Left lung (tissue), 10 donors: ENCODE measurements around the gene CFAP251. TPM values are rescaled to one million over a fixed set of nuclear protein-coding genes. Genes with fewer than 3 reads are reported as not detected.

ENCODE experiments used
- ATAC-seq: fragments of 200-7000 bp; cut with Tn5 transposase; one replicate; pipeline ENCODE4 v1.9.1; 2020; ENCODE audit warnings: moderate library complexity
- DNase-seq, 4 donors: peaks; one replicate each; pipeline ENCODE4 v3.0.0-alpha.2; 2013 to 2020
- H3K27ac ChIP-seq, 2 donors: fragments of 200-600 bp; sonication (generic) in 1 of 2; one replicate each; pipeline versions ENCODE4 v1.5.0 to v1.8.0; 2020 to 2021
- H3K27me3 ChIP-seq, 2 donors: fragments of 200-600 bp; sonication (generic) in 1 of 2; one replicate each; pipeline versions ENCODE4 v1.5.0 to v1.8.0; 2020 to 2021
- H3K36me3 ChIP-seq, 2 donors: fragments of 200-600 bp; sonication (generic) in 1 of 2; one replicate each; pipeline versions ENCODE4 v1.5.0 to v1.8.0; 2020 to 2021
- H3K4me1 ChIP-seq, 2 donors: fragments of 200-600 bp; one replicate each; pipeline ENCODE4 v1.8.0; 2021
- H3K4me3 ChIP-seq, 2 donors: fragments of 200-600 bp; sonication (generic) in 1 of 2; one replicate each; pipeline versions ENCODE4 v1.5.0 to v1.8.0; 2020 to 2021; ENCODE audit warnings: mild to moderate bottlenecking in 1 of 2
- H3K9me3 ChIP-seq, 2 donors: fragments of 200-600 bp; sonication (generic) in 1 of 2; one replicate each; pipeline versions ENCODE4 v1.5.0 to v1.8.0; 2020 to 2021
- CTCF ChIP-seq, 2 donors: fragments of 200-600 bp; sonication (generic) in 1 of 2; IDR thresholded peaks; one replicate each; pipeline versions ENCODE4 v1.5.0 to v1.8.0; 2021; ENCODE audit warnings: antibody characterized with exemption in 2 of 2
- intact Hi-C, 2 donors: fragments of 100-400 bp; cut with DNase I; formaldehyde crosslinking; loops; one replicate each; pipeline versions ENCODE4 v1.11.2 to v1.14.2; 2022
- polyA plus RNA-seq, 6 donors: library from polyadenylated mRNA; unstranded; fragments of 120-200 nt; gene quantifications; one replicate each; pipeline ENCODE4 v1.2.1, GENCODE V29; 2013; ENCODE audit not compliant: insufficient read length in 6 of 6
- total RNA-seq, 2 donors: library from RNA; stranded (reverse); fragmentation: NEBNext Ultra II Directional; extraction: Animal tissue kit (Norgen Biotek cat#: 25700); gene quantifications; one replicate each; pipeline ENCODE4 v1.2.1, GENCODE V29; 2021
- donor health status: DM: no; HTN: yes; CAD: no.
- donor health status: DM: no; HTN: no; CAD: no.

Gene CFAP251
- total and polyA plus RNA-seq, 8 donors, result 3.9 to 13.3 (median 9.4) TPM

- DNase-seq, result no peak
- TF ChIP-seq CTCF (IDR thresholded peaks at IDR 0.05), result no peak
- ATAC-seq, result no peak
- H3K4me1 ChIP-seq, result no peaks in the 10 kb centered on the region
- H3K27ac ChIP-seq, result no peak overlapping the region
- intact Hi-C loops, result no loop called here
- H3K36me3 ChIP-seq, result peaks cover 0 to 21% of the 10 kb centered on the region in 2 donors
- H3K9me3 ChIP-seq, result no peaks in the 10 kb centered on the region
- H3K27me3 ChIP-seq, result no peaks in the 10 kb centered on the region
- H3K4me3 ChIP-seq, result no peak overlapping the region
These were observed 124.5 kb downstream of the CFAP251 start for GRCh38 chr12:122042910-122043309.

- intact Hi-C loops, result no loop called here
- no peaks in the 10 kb centered on the region for H3K9me3 ChIP-seq
- no peaks in the 10 kb centered on the region for H3K4me1 ChIP-seq
- ATAC-seq (no peak), DNase-seq (no peak)
- H3K27ac ChIP-seq, result no peak overlapping the region
- no peak for TF ChIP-seq CTCF (IDR thresholded peaks at IDR 0.05)
- H3K36me3 ChIP-seq, result peaks cover 0 to 21% of the 10 kb centered on the region in 2 donors
- no peaks in the 10 kb centered on the region for H3K27me3 ChIP-seq
- H3K4me3 ChIP-seq, result no peak overlapping the region
These were observed 125.1 kb downstream of the CFAP251 start for GRCh38 chr12:122043476-122043875.

GRCh38 chr12:122045262-122045661 lies 126.9 kb downstream of the CFAP251 start:
- TF ChIP-seq CTCF (IDR thresholded peaks at IDR 0.05), result no peak
- no peak for DNase-seq
- peaks cover 0 to 21% of the 10 kb centered on the region in 2 donors for H3K36me3 ChIP-seq
- no peak for ATAC-seq
- no peaks in the 10 kb centered on the region for H3K4me1 ChIP-seq
- no peak overlapping the region for H3K4me3 ChIP-seq
- intact Hi-C loops, result no loop called here
- H3K27ac ChIP-seq, result no peak overlapping the region
- H3K9me3 ChIP-seq, result no peaks in the 10 kb centered on the region
- no peaks in the 10 kb centered on the region for H3K27me3 ChIP-seq

GRCh38 chr12:122046145-122046544 lies 127.8 kb downstream of the CFAP251 start:
- no peaks in the 10 kb centered on the region for H3K27me3 ChIP-seq
- H3K27ac ChIP-seq, result no peak overlapping the region
- DNase-seq (no peak), ATAC-seq (no peak)
- no peaks in the 10 kb centered on the region for H3K9me3 ChIP-seq
- no peak overlapping the region for H3K4me3 ChIP-seq
- H3K36me3 ChIP-seq, result peaks cover 0 to 21% of the 10 kb centered on the region in 2 donors
- peaks cover 0 to 2% of the 10 kb centered on the region in 2 donors for H3K4me1 ChIP-seq
- intact Hi-C loops, result no loop called here
- TF ChIP-seq CTCF (IDR thresholded peaks at IDR 0.05), result no peak

GRCh38 chr12:122048151-122048550 lies 129.8 kb downstream of the CFAP251 start:
- Histone ChIP-seq H3K4me1 (peaks cover 0 to 11% of the 10 kb centered on the region in 2 donors), H3K4me3 (no peak overlapping the region), H3K36me3 (peaks cover 0 to 21% of the 10 kb centered on the region in 2 donors), H3K27ac (no peak overlapping the region), H3K9me3 (no peaks in the 10 kb centered on the region), H3K27me3 (no peaks in the 10 kb centered on the region)
- intact Hi-C loops, result no loop called here
- no peak for TF ChIP-seq CTCF (IDR thresholded peaks at IDR 0.05)
- DNase-seq (no peak), ATAC-seq (peak; percentile 48)
